Germinal center (tissue), 1 donor: ENCODE measurements around the gene NDFIP1.

Experiments used
- DNase-seq: peaks from one replicate; pipeline ENCODE4 v3.0.0; 2012; ENCODE audit warnings: mixed read lengths, low spot score

The NDFIP1 gene

GRCh38 chr5:142119051-142119625 is 10.6 kb downstream of the NDFIP1 start:
- DNase-seq = no peak

GRCh38 chr5:142120247-142120935 is 11.8 kb downstream of the NDFIP1 start:
- no peak for DNase-seq

DNA sequence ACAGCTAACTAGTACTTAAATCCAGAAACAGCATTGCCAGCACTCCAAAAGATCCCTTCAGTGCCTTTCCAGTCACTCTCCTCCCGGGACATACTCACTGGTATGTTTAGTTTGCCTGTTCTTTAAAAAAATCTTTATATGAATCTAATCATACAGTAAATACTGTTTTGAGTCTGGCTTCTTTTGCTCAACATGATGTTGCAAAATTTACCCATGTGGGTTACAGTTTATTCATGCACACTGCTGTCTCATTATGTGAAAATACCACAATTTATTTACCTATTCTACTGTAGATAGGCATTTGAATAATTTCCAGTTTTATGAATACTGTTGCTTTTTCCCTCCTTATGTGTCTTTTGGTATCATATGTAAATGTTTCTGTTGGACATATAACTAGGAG is 13.5 kb downstream of the NDFIP1 start:
- no peak for DNase-seq

- no peak for DNase-seq
Observed at GRCh38 chr5:142125378-142125777, 16.8 kb downstream of the NDFIP1 start.

DNA sequence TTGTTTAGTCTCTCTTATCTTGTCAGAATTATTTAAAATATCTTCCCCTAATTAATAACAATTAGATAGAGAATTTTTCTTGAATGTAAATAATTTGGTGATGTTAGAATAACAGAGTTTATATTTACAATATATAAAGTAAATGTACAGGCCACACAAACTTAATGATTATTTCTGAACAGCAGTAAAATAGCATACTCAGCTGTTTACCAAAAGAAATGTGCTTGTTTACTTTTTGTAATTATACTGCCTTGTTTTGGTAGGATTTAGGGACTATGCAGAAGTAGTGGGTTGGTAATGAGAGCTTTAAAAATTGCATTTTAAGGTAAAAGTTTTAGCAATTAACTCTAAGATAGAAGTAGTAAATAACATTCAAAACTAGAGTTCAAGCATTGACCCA is 17.4 kb downstream of the NDFIP1 start:
- DNase-seq = no peak

DNA sequence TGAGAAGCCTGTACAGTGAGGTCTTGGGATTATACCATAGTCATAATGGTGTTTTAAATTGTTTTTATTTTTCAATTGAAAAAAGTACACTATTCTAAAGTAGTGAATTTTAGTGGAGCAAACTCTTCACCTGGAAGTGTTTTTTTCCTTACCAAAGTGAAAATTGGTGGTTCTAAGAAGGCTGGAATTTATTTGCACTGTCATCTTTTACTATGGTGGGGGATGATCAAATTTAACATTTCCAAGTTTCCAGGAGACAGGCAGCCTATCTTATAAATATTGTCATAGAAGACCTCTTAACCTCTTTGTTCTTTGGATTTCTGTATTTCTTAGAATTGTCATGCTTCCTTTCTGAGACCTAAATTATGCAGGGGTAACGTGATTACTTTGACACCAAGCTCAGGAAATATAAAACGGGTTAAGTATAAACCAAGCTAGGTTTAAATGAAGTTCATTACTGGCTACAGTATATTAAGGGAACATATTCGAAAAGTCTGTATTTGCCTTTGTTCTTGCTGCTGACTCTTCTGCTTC is 20.2 kb downstream of the NDFIP1 start:
- DNase-seq = no peak

DNA sequence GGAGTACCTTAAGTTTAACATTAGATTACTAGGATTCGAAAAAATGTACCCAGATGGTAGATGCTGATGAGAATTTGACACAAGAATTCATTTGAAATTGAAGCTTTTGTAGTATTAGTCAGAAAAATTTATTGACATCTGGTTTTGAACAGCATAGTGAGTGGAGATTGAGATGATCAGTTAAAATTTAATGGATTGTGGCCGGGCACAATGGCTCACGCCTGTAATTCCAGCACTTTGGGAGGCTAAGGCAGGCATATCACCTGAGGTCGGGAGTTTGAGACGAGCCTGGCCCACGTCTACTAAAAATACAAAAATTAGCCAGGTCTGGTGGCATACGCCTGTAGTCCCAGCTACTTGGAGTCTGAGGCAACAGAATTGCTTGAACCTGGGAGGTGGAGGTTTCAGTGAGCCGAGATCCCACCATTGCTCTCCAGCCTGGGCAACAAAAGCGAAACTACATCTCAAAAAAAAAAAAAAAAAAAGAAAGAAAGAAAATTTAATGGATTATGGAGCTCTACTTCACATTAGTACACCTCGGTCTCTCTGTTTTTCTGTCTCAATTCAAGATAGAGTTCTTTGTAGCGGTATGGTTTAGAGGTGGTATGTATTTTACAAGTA is 21.0 kb downstream of the NDFIP1 start:
- DNase-seq = no peak

GRCh38 chr5:142131394-142131793 is 22.8 kb downstream of the NDFIP1 start:
- DNase-seq = no peak

- no peak for DNase-seq
Observed at GRCh38 chr5:142132916-142133315, 24.3 kb downstream of the NDFIP1 start.

DNA sequence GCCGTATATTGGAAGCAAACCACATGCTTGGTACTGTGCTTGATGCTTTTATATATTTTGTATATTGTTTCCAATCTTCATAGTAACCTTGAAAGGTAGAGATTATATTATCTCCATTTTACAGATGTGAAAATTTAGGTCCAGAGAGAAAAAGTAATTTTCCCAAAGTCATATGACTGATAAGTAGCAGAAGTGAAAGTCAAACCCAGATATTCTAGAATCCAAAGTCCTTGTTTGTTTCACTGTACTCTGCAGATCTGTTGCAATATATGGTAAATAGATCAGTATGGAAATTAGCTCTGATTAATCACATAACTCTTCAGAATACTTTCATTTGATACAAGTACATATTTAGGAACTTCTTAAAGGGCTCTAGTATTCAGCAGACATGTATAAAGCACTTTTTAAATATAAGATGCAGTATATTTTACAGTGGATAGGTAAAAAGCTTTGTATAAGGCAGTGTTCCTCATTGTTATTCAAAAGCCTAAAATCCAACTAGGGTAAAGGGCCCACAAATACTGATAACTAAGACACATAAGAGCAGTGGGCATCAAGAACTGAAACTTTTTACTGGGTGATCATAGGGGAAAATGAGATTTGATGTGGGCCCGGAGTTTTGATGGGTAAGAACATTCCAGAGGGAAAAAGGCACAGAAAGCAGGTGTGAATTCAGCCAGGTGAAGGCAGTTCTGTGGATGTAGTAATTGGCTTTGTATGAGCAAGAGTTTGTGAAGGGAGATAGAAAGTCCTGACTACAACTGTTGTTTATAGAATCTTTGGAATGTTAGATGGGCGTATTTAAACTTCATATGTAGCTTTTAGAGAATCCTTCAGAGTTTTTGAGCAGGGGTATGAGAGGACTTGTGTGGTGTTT is 25.0 kb downstream of the NDFIP1 start:
- DNase-seq = no peak

DNA sequence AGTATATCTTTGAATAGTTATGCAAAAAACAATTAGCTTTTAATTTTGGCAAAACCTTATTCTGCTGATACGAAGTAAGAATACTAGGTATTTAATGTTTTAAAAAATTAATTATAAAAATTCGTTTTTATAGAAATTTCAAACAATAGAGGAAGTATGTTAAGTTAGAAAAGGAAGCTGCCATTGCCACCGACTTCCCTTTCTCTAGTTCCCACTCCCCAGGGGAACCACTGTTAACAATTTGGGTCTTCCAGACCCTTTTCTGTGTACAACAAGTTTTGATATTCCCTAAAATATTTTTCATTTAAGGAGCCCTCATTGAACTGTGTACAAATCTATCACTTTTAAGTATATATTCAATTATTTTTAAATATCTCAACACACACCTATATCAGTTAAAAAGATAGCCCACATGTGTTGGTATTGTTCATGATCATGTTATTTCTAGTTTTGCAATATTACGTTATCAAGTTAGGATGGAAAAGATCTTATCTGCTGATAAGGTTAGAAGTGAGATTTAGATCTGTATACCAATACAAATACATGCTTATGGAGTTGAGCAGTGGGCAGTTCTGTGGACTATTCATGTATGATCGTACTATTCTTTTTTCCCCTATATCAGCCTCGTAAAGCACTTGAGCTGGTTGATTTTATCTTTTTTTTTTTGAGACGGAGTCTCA is 25.9 kb downstream of the NDFIP1 start:
- no peak for DNase-seq

- no peak for DNase-seq
Observed at GRCh38 chr5:142141463-142141862, 32.9 kb downstream of the NDFIP1 start.

DNA sequence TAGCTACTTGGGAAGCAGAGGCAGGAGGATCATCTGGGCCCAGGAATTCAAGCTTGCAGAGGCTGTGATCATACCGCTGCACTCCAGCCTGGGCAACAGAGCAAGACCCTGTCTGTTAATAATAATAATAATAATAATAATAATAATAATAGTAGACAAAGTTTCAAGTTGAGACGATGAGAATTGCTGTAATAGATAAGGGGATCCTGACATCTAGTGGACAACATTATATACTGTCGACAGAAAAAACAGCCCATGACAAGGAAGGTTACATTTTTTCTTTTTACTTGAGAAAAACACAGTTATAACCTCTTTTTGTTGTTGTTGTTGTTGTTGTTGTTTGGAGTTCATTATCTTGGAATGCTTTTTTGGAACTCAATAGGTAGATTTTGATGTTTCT is 35.3 kb downstream of the NDFIP1 start:
- DNase-seq = peak; percentile 53

DNA sequence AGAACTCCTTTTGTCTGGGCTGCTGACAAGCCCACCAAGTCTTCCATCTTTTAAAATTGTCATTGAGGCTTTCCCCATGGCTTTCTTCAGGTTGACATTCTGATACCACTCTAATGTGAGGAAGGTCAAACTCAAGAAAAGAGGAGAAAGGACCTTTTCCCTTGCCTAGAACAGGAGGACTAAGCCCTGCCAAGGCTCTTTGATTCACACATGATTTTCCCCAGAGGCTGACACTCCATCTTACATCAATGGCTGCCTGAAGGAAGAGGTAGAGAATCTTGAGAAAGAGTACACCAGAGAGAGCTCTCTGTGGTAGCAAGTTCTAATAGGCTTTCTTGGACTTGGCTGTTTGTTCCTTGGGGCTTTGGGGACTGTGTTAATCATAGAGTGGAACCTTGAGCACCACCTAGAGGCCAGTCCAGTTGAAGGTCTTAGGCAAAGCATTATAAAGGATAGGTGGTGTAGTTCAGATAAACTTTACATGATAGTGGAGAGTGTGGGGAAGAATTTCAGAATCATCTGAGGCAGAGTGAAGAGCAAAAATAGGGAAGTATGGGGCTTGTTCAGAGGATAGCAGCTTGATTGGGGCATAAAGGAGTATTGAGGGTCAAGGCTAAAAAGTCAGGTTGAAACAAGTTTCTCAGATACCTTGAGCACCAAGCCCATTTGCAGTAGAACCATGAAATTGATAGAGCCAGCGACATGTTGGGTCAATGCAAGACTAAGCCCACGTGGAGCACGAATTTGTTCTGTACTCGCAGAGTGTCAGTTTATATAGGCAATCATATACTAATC is 36.7 kb downstream of the NDFIP1 start:
- DNase-seq = peak; percentile 64

DNA sequence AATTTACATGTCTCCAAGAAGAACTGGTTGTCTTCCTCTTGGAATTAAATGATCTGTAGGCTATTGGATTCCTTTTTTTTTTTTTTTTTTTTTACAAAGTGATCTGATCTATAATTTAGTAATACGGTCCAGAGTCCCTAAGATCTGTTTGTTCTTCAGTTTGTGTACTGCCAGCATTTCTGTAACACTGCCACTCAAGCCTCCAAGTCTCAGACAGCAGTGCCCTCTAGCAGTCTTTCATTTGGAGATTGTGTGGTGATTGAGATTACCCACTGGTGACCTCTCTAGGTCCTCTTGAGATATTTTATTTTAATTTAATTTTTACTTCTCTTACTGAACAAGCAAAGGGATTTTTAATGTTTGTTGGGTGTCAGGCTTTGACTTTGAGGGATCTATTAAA is 40.8 kb downstream of the NDFIP1 start:
- no peak for DNase-seq

DNA sequence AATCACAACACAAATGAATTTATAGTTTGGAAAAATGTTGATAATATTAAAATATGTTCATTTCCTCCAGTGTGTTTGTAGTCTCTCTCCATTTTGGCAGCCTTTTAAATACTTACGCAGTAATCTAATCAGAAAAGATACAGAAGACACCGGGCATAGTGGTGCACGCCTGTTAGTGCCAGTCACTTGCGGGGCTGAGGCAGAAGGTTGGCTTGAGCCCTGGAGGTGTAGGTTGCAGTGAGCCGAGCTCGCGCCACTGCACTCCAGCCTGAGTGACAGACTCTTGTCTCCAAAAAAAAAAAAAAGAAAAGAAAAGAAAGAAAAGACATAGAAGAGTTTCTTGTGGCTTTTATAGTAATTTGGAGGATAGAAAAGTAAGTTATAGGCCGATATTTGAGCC is 41.9 kb downstream of the NDFIP1 start:
- DNase-seq = no peak

- DNase-seq = peak; percentile 30
Observed at GRCh38 chr5:142151436-142152383, 43.1 kb downstream of the NDFIP1 start.

GRCh38 chr5:142152384-142152732 is 43.8 kb downstream of the NDFIP1 start:
- DNase-seq = no peak

- DNase-seq = no peak
Observed at GRCh38 chr5:142153674-142154448, 45.3 kb downstream of the NDFIP1 start.
